Fibroblast of mammary gland (primary cell): Measurements from ENCODE around the gene GALNT2.

Experiments used
- DNase-seq: peaks from one replicate; pipeline ENCODE4 v3.0.0-alpha.2; 2010; ENCODE audit warnings: low read depth
- H3K4me3 ChIP-seq: 2 replicates; pipeline ENCODE4 v1.5.1; 2011; ENCODE audit warnings: low read depth, mild to moderate bottlenecking, low read length, moderate library complexity; ENCODE audit not compliant: control insufficient read depth
- CTCF ChIP-seq: conservative IDR thresholded peaks from 2 replicates; pipeline ENCODE4 v1.5.1; 2011; ENCODE audit warnings: low read depth, low read length, inconsistent platforms; ENCODE audit not compliant: control insufficient read depth, insufficient read depth

Gene GALNT2

GRCh38 chr1:230040440-230040839 lies 26.6 kb upstream of the GALNT2 start:
- no peak overlapping the region for H3K4me3 ChIP-seq
- no peak for DNase-seq
- TF ChIP-seq CTCF: no peak

- DNase-seq: no peak
- H3K4me3 ChIP-seq: no peak overlapping the region
- no peak for TF ChIP-seq CTCF
These were observed 24.0 kb upstream of the GALNT2 start for GRCh38 chr1:230043081-230043480.

DNA sequence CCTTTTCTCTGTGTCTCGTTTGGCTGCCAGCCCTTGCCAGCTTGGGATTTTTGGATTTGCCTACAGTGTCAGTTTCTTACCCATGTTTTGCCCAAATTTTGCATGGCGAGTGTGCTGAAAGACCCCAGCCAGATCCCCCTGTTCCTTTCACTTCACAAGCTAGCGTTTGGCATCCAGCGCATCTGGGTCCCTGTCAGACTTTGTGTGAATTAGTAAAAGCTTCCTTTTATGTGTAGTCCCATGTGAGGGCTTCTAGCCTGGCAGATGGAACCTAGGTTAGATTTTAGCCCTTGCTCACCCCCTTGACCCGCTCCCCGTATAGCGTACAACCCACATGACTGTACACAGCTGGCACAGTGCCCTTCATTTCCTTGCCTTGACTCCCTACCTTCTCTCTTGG lies 22.3 kb upstream of the GALNT2 start:
- no peak overlapping the region for H3K4me3 ChIP-seq
- no peak for DNase-seq
- TF ChIP-seq CTCF: no peak

GRCh38 chr1:230047114-230047865 lies 19.7 kb upstream of the GALNT2 start:
- DNase-seq: no peak
- no peak for TF ChIP-seq CTCF
- H3K4me3 ChIP-seq: no peak overlapping the region

- no peak for DNase-seq
- no peak for TF ChIP-seq CTCF
- no peak overlapping the region for H3K4me3 ChIP-seq
These were observed 18.7 kb upstream of the GALNT2 start for GRCh38 chr1:230048322-230048721.

- no peak for DNase-seq
- no peak overlapping the region for H3K4me3 ChIP-seq
- no peak for TF ChIP-seq CTCF
These were observed 18.1 kb upstream of the GALNT2 start for GRCh38 chr1:230048922-230049321.
